OCI-LY7 (cell line): ENCODE results near the gene NNT. TPM values are rescaled to one million over a fixed set of nuclear protein-coding genes. Genes with fewer than 3 reads are reported as not detected.
A peak's percentile ranks its signal among the peaks of the same experiment; 100 is the strongest.

ENCODE experiments used
- BruUV-seq: library from RNA; stranded (reverse); fragments of 400-500 nt; replicated peaks from 2 replicates; lab custom pipeline; 2021; lab: Mats Ljungman, UMichigan
- CTCF ChIA-PET: fragments of 300-600 bp; sonication (Branson Sonifier 250); formaldehyde crosslinking; loops from one replicate; lab custom pipeline; 2022; ENCODE audit warnings: antibody characterized with exemption; ENCODE audit not compliant: unreplicated experiment; lab: Charles Lee
- POLR2A ChIA-PET: fragments of 300-600 bp; sonication (Branson Sonifier 250); formaldehyde crosslinking; loops from one replicate; lab custom pipeline; 2022; ENCODE audit warnings: antibody characterized with exemption; lab: Charles Lee
- DNase-seq: peaks from one replicate; pipeline ENCODE4 v3.0.0-alpha.2; 2015; ENCODE audit warnings: low spot score
- H2AFZ ChIP-seq: fragments of 200-600 bp; sonication (generic), shearing (Covaris generic); 2 replicates; pipeline ENCODE4 v1.6.1; 2014; ENCODE audit warnings: mild to moderate bottlenecking, antibody characterized with exemption, low read length, moderate library complexity
- H3K27ac ChIP-seq: fragments of 200-600 bp; sonication (generic); 2 replicates; pipeline ENCODE4 v1.5.1; 2014; ENCODE audit warnings: mixed run types, low read depth, mild to moderate bottlenecking, moderate library complexity, low read length, inconsistent platforms; ENCODE audit not compliant: poor library complexity, severe bottlenecking
- H3K36me3 ChIP-seq: fragments of 200-600 bp; sonication (generic); 2 replicates; pipeline ENCODE4 v1.6.1; 2014; ENCODE audit warnings: mild to moderate bottlenecking, antibody characterized with exemption, low read length, moderate library complexity, mixed read lengths; ENCODE audit not compliant: insufficient read depth
- H3K4me1 ChIP-seq: fragments of 200-600 bp; sonication (generic); 2 replicates; pipeline ENCODE4 v1.5.1; 2014; ENCODE audit warnings: mild to moderate bottlenecking, low read length; ENCODE audit not compliant: insufficient read depth, poor library complexity, severe bottlenecking
- H3K4me2 ChIP-seq: fragments of 200-600 bp; sonication (generic); 2 replicates; pipeline ENCODE4 v1.6.1; 2014; ENCODE audit warnings: mild to moderate bottlenecking, low read length
- H3K4me3 ChIP-seq: fragments of 200-600 bp; sonication (generic); 2 replicates; pipeline ENCODE4 v1.5.1; 2014; ENCODE audit warnings: mild to moderate bottlenecking, low read depth, low read length; ENCODE audit not compliant: poor library complexity, severe bottlenecking
- H3K79me2 ChIP-seq: fragments of 200-600 bp; sonication (generic); 2 replicates; pipeline ENCODE4 v1.6.1; 2016; ENCODE audit warnings: low read depth, mild to moderate bottlenecking, low read length, moderate library complexity, mixed read lengths; ENCODE audit not compliant: insufficient read depth
- H3K9me2 ChIP-seq: fragments of 200-600 bp; sonication (generic); 2 replicates; pipeline ENCODE4 v1.6.1; 2016; ENCODE audit warnings: mild to moderate bottlenecking, low read length, mixed read lengths; ENCODE audit not compliant: insufficient read depth
- H3K9me3 ChIP-seq: fragments of 200-600 bp; sonication (generic); 2 replicates; pipeline ENCODE4 v1.6.1; 2014; ENCODE audit warnings: mild to moderate bottlenecking, mixed run types, low read length, mixed read lengths
- H4K20me1 ChIP-seq: fragments of 200-600 bp; sonication (generic); 2 replicates; pipeline ENCODE4 v1.6.1; 2014; ENCODE audit warnings: mild to moderate bottlenecking, antibody characterized with exemption, low read length, moderate library complexity, mixed read lengths; ENCODE audit not compliant: insufficient read depth
- CTCF ChIP-seq: fragments of 200-600 bp; sonication (generic); conservative IDR thresholded peaks from 2 replicates; pipeline ENCODE4 v1.5.1; 2014; ENCODE audit warnings: mild to moderate bottlenecking, antibody characterized with exemption, low read length, moderate library complexity, mixed read lengths
- EZH2phosphoT487 ChIP-seq: fragments of 200-600 bp; sonication (generic); IDR thresholded peaks from 2 replicates; pipeline ENCODE4 v1.6.1; 2018; ENCODE audit warnings: low read depth, borderline replicate concordance, mild to moderate bottlenecking, mixed run types, antibody characterized with exemption, low read length, moderate library complexity, mixed read lengths
- intact Hi-C: fragments of 100-400 bp; cut with micrococcal nuclease; formaldehyde crosslinking; loops from one replicate; pipeline ENCODE4 v1.10.0; 2022; ENCODE audit not compliant: unreplicated experiment
- total RNA-seq, 2 experiments: library from RNA; depleted of rRNA in 1 of 2; stranded (reverse); fragments of >200 nt in 1 of 2; shearing (Covaris generic) in 1 of 2; gene quantifications; 2 replicates each; pipeline ENCODE4 v1.2.3, GENCODE V29; 2014 to 2022

The NNT gene
- total RNA-seq, 2 experiments from 2014 or later, result 33.6 to 98.3 TPM

GRCh38 chr5:43623048-43623680 is 20.2 kb downstream of the NNT start:
- Histone ChIP-seq H3K36me3 (peaks cover 36% of the 10 kb centered on the region), H3K4me2 (no peak overlapping the region), H4K20me1 (no peaks in the 10 kb centered on the region), H3K9me3 (no peaks in the 10 kb centered on the region), H3K9me2 (no peaks in the 10 kb centered on the region), H3K4me3 (no peak overlapping the region), H3K27ac (no peak overlapping the region), H3K4me1 (no peaks in the 10 kb centered on the region), H3K79me2 (no peaks in the 10 kb centered on the region), H2AFZ (no peak overlapping the region)
- no TSS peak for BruUV-seq
- intact Hi-C loops, result no loop called here
- ChIA-PET POLR2A (interaction anchor here (0.5 kb wide), 1 partner anchor 72 kb away, joined by 8 read pairs; no protein-coding TSS in a partner anchor), CTCF (no interaction called here)
- no peak for DNase-seq
- no peak for TF ChIP-seq CTCF
- no peak for TF ChIP-seq EZH2phosphoT487

- H3K79me2 ChIP-seq, result no peaks in the 10 kb centered on the region
- peak; percentile 71 for TF ChIP-seq CTCF
- no peak for TF ChIP-seq EZH2phosphoT487
- intact Hi-C loops, result no loop called here
- no peak overlapping the region for H3K4me3 ChIP-seq
- no TSS peak for BruUV-seq
- H3K36me3 ChIP-seq, result peaks cover 35% of the 10 kb centered on the region
- H2AFZ ChIP-seq, result no peak overlapping the region
- no peak overlapping the region for H3K27ac ChIP-seq
- H3K9me2 ChIP-seq, result no peaks in the 10 kb centered on the region
- H3K9me3 ChIP-seq, result no peaks in the 10 kb centered on the region
- DNase-seq, result peak; percentile 31
- no peaks in the 10 kb centered on the region for H3K4me1 ChIP-seq
- ChIA-PET CTCF (no interaction called here), POLR2A (interaction anchor here (0.6 to 1.4 kb wide), 2 partner anchors 24 to 80 kb away, joined by 4 to 5 read pairs; partner anchors contain the start of gene NNT)
- H4K20me1 ChIP-seq, result no peaks in the 10 kb centered on the region
- no peak overlapping the region for H3K4me2 ChIP-seq
Observed at GRCh38 chr5:43627028-43627427, 24.0 kb downstream of the NNT start.
